KMS-11 (cell line): ENCODE results near the gene LUC7L3.

Experiments used
- H2AFZ ChIP-seq: fragments of 200-600 bp; sonication (generic); 2 replicates; pipeline ENCODE4 v1.6.1; 2016; ENCODE audit warnings: antibody characterized with exemption, mixed run types, low read depth
- H3K27ac ChIP-seq: fragments of 200-600 bp; sonication (generic); 2 replicates; pipeline ENCODE4 v1.6.1; 2016; ENCODE audit warnings: mild to moderate bottlenecking, mixed run types
- H3K27me3 ChIP-seq: fragments of 200-600 bp; sonication (generic); 2 replicates; pipeline ENCODE4 v1.6.1; 2017; ENCODE audit warnings: mild to moderate bottlenecking, low read depth, mixed run types, moderate library complexity; ENCODE audit not compliant: insufficient read depth
- H3K36me3 ChIP-seq: fragments of 200-600 bp; sonication (generic); 2 replicates; pipeline ENCODE4 v1.6.1; 2017; ENCODE audit warnings: mild to moderate bottlenecking, mixed run types; ENCODE audit not compliant: insufficient read depth
- H3K4me1 ChIP-seq: fragments of 200-600 bp; sonication (generic); 2 replicates; pipeline ENCODE4 v1.6.1; 2016; ENCODE audit warnings: mild to moderate bottlenecking, low read depth, mixed run types; ENCODE audit not compliant: poor library complexity, severe bottlenecking
- H3K4me2 ChIP-seq: fragments of 200-600 bp; sonication (generic); 2 replicates; pipeline ENCODE4 v1.7.0; 2016; ENCODE audit warnings: mild to moderate bottlenecking, mixed run types
- H3K4me3 ChIP-seq: fragments of 200-600 bp; sonication (generic); IDR thresholded peaks from 2 replicates; pipeline ENCODE4 v1.6.1; 2017; ENCODE audit warnings: low read depth, low read length, mixed read lengths; ENCODE audit not compliant: insufficient read depth
- H3K79me2 ChIP-seq: fragments of 200-600 bp; sonication (generic); 2 replicates; pipeline ENCODE4 v1.6.1; 2016; ENCODE audit warnings: low read depth, mixed run types; ENCODE audit not compliant: insufficient read depth
- H3K9ac ChIP-seq: fragments of 200-600 bp; sonication (generic); 2 replicates; pipeline ENCODE4 v1.6.1; 2016; ENCODE audit warnings: mild to moderate bottlenecking, mixed run types
- H4K20me1 ChIP-seq: fragments of 200-600 bp; sonication (generic); 2 replicates; pipeline ENCODE4 v1.6.1; 2016; ENCODE audit warnings: mild to moderate bottlenecking, mixed run types; ENCODE audit not compliant: insufficient read depth
- TF ChIP-seq, protein P1 (sequence below): fragments of 200-600 bp; sonication (generic); conservative IDR thresholded peaks from 2 replicates; pipeline ENCODE4 v1.6.1; 2017; ENCODE audit warnings: low read depth, mild to moderate bottlenecking, antibody characterized with exemption, low read length, moderate library complexity, mixed read lengths

The LUC7L3 gene

DNA sequence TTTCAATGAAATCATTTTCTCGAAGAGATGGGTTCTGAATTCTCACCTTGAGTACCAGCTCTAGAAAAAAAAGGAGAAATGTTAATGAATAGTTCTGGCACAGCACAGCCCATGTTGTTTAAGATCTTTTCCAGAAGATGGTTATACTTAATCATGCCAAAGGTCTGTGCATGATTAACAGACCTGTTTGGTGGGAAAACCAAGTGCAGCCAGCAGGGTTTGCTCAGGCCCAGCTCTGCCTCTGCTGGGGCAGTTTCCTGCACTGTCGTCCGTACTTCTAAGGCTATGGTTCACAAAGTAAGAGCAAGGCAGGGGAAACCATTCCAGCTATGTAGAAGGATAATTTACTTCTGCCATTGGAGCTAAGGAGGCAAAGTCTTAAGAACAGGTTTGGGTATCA lies 22.3 kb upstream of the LUC7L3 start:
- Histone ChIP-seq H3K4me1 (peaks cover 53% of the 10 kb centered on the region), H2AFZ (no peak overlapping the region), H3K4me2 (peak overlapping the region; percentile 86), H3K36me3 (no peaks in the 10 kb centered on the region; the same call in 1 of the 2 replicates), H3K27ac (peak overlapping the region; percentile 64), H3K9ac (peak overlapping the region; percentile 7; the same call in 1 of the 2 replicates), H3K27me3 (no peaks in the 10 kb centered on the region), H3K79me2 (peaks cover 20% of the 10 kb centered on the region; the same call in 1 of the 2 replicates), H3K4me3 (no peak overlapping the region), H4K20me1 (no peaks in the 10 kb centered on the region; the same call in 1 of the 2 replicates)
- TF ChIP-seq, protein P1, sequence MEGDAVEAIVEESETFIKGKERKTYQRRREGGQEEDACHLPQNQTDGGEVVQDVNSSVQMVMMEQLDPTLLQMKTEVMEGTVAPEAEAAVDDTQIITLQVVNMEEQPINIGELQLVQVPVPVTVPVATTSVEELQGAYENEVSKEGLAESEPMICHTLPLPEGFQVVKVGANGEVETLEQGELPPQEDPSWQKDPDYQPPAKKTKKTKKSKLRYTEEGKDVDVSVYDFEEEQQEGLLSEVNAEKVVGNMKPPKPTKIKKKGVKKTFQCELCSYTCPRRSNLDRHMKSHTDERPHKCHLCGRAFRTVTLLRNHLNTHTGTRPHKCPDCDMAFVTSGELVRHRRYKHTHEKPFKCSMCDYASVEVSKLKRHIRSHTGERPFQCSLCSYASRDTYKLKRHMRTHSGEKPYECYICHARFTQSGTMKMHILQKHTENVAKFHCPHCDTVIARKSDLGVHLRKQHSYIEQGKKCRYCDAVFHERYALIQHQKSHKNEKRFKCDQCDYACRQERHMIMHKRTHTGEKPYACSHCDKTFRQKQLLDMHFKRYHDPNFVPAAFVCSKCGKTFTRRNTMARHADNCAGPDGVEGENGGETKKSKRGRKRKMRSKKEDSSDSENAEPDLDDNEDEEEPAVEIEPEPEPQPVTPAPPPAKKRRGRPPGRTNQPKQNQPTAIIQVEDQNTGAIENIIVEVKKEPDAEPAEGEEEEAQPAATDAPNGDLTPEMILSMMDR, result no peak

DNA sequence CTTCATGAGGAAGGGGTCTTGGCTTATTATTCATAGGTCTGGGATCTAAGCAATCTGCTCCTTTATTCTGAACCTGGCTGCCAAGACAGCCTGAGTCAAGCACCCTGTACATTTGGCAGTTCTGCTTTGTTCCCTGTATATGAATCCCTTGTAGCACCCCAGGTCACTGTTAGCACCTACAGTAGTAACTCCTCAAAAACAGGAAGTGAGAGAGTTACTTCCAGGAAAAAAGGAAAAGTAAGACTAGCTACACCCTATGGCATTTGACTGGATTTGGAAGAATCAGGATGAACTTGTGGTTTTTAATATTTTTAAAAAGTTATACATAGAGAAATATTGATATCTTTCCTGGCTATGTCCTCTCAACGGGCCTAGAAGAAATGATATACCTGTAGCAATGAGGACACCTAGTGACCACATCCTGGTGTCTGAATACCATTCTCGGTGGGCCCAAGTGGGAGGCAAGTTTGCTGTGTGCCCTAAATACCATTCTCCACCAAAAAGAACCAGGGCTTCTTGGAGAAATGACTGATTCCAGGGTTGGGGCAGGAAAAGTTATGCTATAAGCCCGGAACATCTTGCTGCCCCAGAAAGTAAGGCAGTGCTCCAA lies 21.6 kb upstream of the LUC7L3 start:
- H3K79me2 ChIP-seq, result peaks cover 27% of the 10 kb centered on the region; the same call in 1 of the 2 replicates
- TF ChIP-seq, protein P1, result no peak
- H2AFZ ChIP-seq, result no peak overlapping the region
- peak overlapping the region; percentile 86 for H3K4me2 ChIP-seq
- H4K20me1 ChIP-seq, result no peaks in the 10 kb centered on the region; the same call in 1 of the 2 replicates
- no peak overlapping the region for H3K4me3 ChIP-seq
- H3K9ac ChIP-seq, result no peak overlapping the region
- H3K36me3 ChIP-seq, result no peaks in the 10 kb centered on the region; the same call in 1 of the 2 replicates
- no peaks in the 10 kb centered on the region for H3K27me3 ChIP-seq
- H3K4me1 ChIP-seq, result peaks cover 53% of the 10 kb centered on the region
- H3K27ac ChIP-seq, result peak overlapping the region; percentile 64; the same call in 1 of the 2 replicates

DNA sequence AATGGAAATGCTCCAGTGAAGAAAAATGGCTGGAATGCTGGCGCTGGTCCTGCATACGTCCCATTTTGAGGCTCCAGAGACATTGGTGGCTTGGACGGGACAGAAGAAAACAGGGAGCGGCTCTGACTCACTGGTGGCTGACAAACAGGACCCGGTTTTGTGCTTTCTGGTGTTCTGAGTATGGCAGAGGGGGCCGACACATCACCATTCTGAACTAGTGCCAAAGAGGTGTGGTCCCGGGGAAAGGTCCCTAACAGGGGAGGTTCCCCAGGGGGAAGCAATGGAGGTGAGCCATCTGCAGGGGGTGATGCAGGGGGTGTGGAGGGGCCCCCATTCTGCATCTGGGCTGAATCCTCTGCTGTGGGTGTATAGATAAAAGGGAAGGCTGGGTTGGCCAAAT lies 20.0 kb upstream of the LUC7L3 start:
- Histone ChIP-seq H3K79me2 (peaks cover 40% of the 10 kb centered on the region; the same call in 1 of the 2 replicates), H3K27ac (no peak overlapping the region)

DNA sequence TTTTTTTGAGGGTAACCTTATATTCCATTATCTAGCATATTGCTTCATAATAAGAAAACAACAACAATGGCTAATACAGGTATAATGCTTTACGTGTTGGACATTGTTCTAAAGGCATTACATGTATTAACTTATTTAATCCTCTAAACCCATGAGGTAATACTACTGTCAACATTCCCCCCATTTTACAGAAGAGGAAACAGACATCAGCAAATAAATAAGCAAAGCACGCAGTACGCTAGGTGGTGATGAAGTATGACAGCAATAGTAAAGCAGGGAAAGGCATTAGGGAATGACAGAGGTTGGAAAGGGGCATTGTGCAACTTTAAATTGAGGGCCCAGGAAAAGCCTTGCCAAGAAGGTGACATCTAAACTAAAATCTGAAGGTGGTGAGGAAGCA lies 16.2 kb upstream of the LUC7L3 start:
- Histone ChIP-seq H3K4me3 (no peak overlapping the region), H3K27ac (no peak overlapping the region), H3K9ac (no peak overlapping the region), H2AFZ (no peak overlapping the region), H3K79me2 (peaks cover 62% of the 10 kb centered on the region; the same call in 1 of the 2 replicates), H3K36me3 (no peaks in the 10 kb centered on the region; the same call in 1 of the 2 replicates), H3K4me2 (no peak overlapping the region), H3K4me1 (peaks cover 23% of the 10 kb centered on the region), H3K27me3 (no peaks in the 10 kb centered on the region), H4K20me1 (no peaks in the 10 kb centered on the region; the same call in 1 of the 2 replicates)
- TF ChIP-seq, protein P1, result no peak

More for the DNA sequence above, 20.0 kb upstream of the LUC7L3 start:
- no peak overlapping the region for H3K4me3 ChIP-seq
- no peaks in the 10 kb centered on the region; the same call in 1 of the 2 replicates for H4K20me1 ChIP-seq
- H3K4me2 ChIP-seq, result no peak overlapping the region
- H2AFZ ChIP-seq, result no peak overlapping the region
- no peaks in the 10 kb centered on the region; the same call in 1 of the 2 replicates for H3K36me3 ChIP-seq
- no peaks in the 10 kb centered on the region for H3K27me3 ChIP-seq
- no peak overlapping the region for H3K9ac ChIP-seq
- TF ChIP-seq, protein P1, result no peak
- peaks cover 49% of the 10 kb centered on the region for H3K4me1 ChIP-seq
